HL-60 (cell line): ENCODE results near the gene PLCH2.

Experiments
- DNase-seq, 2 experiments: peaks; one replicate each; pipeline ENCODE4 v3.0.0-alpha.2; 2010 to 2020; ENCODE audit warnings: low read depth in 1 of 2, low spot score in 1 of 2
- H3K27ac ChIP-seq: fragments of 250-450 bp; sonication (Bioruptor Pico); replicated peaks from 2 replicates; pipeline ENCODE4 v1.5.1; 2020; ENCODE audit warnings: mild to moderate bottlenecking, moderate library complexity
- H3K27me3 ChIP-seq: fragments of 250-450 bp; sonication (Bioruptor Pico); 2 replicates; pipeline ENCODE4 v1.5.1; 2021; ENCODE audit warnings: mild to moderate bottlenecking, moderate library complexity; ENCODE audit not compliant: insufficient read depth, poor library complexity, severe bottlenecking
- H3K4me3 ChIP-seq: replicated peaks from 2 replicates; pipeline ENCODE4 v1.5.1; 2011; ENCODE audit warnings: mild to moderate bottlenecking, control low read depth, low read length; ENCODE audit not compliant: insufficient read depth
- GABPA ChIP-seq: IDR thresholded peaks from 2 replicates; pipeline ENCODE4 v1.6.1; 2012; ENCODE audit warnings: low read depth
- POLR2AphosphoS5 ChIP-seq: IDR thresholded peaks from 2 replicates; pipeline ENCODE4 v1.6.1; 2012; ENCODE audit warnings: low read depth
- SPI1 ChIP-seq: IDR thresholded peaks from 2 replicates; pipeline ENCODE4 v1.6.1; 2012; ENCODE audit warnings: low read depth, mild to moderate bottlenecking, borderline replicate concordance
- TF ChIP-seq, protein P1 (sequence below): IDR thresholded peaks from 2 replicates; pipeline ENCODE4 v1.6.1; 2012; ENCODE audit warnings: low read depth; ENCODE audit not compliant: insufficient replicate concordance
- TF ChIP-seq, protein P2 (sequence below): IDR thresholded peaks from one replicate; pipeline ENCODE4 v1.5.1; 2011; ENCODE audit warnings: low read length, control low read depth, inconsistent platforms; ENCODE audit not compliant: insufficient read depth

Gene PLCH2

DNA sequence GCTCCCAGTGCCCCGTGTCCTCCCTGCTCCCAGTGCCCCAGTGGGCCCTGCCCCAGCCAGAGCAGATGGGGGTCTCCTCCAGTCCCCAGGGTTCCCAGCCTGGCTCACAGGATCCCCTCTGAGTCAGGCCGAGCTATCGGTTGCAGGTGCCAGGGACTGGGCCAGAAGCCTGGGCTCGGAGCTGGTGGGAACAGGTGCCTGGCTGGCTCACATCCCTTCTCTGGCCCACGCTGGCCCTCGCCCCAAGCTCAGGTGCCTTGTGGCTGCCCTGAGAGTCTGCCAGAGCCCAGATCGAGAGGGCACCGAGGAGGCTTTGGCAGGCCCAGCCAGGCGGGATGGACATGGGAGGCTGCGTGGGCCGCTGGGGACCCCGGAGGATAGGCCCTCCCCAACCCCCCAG is 18.9 kb downstream of the PLCH2 start:
- TF ChIP-seq, protein P1, sequence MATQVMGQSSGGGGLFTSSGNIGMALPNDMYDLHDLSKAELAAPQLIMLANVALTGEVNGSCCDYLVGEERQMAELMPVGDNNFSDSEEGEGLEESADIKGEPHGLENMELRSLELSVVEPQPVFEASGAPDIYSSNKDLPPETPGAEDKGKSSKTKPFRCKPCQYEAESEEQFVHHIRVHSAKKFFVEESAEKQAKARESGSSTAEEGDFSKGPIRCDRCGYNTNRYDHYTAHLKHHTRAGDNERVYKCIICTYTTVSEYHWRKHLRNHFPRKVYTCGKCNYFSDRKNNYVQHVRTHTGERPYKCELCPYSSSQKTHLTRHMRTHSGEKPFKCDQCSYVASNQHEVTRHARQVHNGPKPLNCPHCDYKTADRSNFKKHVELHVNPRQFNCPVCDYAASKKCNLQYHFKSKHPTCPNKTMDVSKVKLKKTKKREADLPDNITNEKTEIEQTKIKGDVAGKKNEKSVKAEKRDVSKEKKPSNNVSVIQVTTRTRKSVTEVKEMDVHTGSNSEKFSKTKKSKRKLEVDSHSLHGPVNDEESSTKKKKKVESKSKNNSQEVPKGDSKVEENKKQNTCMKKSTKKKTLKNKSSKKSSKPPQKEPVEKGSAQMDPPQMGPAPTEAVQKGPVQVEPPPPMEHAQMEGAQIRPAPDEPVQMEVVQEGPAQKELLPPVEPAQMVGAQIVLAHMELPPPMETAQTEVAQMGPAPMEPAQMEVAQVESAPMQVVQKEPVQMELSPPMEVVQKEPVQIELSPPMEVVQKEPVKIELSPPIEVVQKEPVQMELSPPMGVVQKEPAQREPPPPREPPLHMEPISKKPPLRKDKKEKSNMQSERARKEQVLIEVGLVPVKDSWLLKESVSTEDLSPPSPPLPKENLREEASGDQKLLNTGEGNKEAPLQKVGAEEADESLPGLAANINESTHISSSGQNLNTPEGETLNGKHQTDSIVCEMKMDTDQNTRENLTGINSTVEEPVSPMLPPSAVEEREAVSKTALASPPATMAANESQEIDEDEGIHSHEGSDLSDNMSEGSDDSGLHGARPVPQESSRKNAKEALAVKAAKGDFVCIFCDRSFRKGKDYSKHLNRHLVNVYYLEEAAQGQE = no peak
- TF ChIP-seq, protein P2, sequence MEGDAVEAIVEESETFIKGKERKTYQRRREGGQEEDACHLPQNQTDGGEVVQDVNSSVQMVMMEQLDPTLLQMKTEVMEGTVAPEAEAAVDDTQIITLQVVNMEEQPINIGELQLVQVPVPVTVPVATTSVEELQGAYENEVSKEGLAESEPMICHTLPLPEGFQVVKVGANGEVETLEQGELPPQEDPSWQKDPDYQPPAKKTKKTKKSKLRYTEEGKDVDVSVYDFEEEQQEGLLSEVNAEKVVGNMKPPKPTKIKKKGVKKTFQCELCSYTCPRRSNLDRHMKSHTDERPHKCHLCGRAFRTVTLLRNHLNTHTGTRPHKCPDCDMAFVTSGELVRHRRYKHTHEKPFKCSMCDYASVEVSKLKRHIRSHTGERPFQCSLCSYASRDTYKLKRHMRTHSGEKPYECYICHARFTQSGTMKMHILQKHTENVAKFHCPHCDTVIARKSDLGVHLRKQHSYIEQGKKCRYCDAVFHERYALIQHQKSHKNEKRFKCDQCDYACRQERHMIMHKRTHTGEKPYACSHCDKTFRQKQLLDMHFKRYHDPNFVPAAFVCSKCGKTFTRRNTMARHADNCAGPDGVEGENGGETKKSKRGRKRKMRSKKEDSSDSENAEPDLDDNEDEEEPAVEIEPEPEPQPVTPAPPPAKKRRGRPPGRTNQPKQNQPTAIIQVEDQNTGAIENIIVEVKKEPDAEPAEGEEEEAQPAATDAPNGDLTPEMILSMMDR = no peak
- TF ChIP-seq GABPA (no peak), POLR2AphosphoS5 (no peak), SPI1 (no peak)
- Histone ChIP-seq H3K4me3 (no peak overlapping the region), H3K27ac (no peak overlapping the region), H3K27me3 (peaks cover 7% of the 10 kb centered on the region)
- no peak for DNase-seq

DNA sequence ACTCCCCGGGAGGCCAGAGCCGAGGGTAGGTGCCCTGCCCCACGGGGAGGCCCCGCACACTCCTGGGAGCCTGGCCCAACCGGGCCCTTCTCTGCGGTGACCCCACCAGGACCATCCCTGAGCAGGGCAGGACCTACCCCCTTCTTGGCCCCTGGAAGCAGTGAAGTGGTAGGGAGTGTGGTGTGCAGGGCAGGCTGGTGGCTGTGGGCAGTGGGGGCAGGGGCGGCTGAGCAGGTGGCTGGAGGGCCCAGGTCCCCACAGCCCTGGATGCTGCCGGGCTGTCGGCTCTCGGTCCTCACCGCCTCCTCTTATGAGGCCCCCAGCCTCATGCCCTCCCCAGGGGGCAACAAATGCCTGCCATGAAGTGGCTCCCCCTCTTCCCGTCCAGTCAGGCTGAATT is 19.5 kb downstream of the PLCH2 start:
- H3K4me3 ChIP-seq = no peak overlapping the region
- no peak for DNase-seq
- TF ChIP-seq, protein P2 = no peak
- TF ChIP-seq POLR2AphosphoS5 = no peak
- TF ChIP-seq, protein P1 = no peak
- no peak for TF ChIP-seq GABPA
- H3K27ac ChIP-seq = no peak overlapping the region
- H3K27me3 ChIP-seq = peaks cover 7% of the 10 kb centered on the region

DNA sequence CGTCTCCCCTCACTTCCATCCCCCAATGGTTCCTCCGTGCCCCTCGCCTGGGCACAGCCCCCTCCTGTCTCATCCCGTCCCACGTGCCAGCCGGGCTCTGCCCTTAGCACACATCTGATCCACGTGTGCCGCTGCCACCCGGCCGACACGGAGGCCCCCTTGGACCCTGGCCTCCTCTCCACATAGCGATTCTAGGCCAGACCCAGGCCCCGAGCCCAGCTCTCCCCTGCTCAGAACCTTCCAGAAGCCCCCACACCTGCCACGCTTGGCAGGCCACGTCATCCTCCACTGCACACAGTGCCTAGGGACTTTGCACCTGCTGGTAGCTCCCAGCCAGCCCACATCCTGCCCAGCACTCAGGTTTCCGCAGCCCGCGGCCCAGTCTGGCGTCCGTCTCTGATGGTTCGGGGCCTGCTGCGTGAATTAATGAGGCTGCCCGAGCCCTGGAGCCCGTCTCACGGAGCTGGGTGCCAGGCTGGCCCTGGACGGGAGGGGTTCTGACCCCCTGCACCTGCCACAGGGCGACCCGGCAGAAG is 20.1 kb downstream of the PLCH2 start:
- Histone ChIP-seq H3K4me3 (no peak overlapping the region), H3K27me3 (peaks cover 7% of the 10 kb centered on the region), H3K27ac (no peak overlapping the region)
- TF ChIP-seq POLR2AphosphoS5 = no peak
- no peak for TF ChIP-seq SPI1
- TF ChIP-seq, protein P2 = no peak
- TF ChIP-seq GABPA = no peak
- TF ChIP-seq, protein P1 = no peak
- DNase-seq = no peak
